Measurements from ENCODE around the gene MANBA.

DNA sequence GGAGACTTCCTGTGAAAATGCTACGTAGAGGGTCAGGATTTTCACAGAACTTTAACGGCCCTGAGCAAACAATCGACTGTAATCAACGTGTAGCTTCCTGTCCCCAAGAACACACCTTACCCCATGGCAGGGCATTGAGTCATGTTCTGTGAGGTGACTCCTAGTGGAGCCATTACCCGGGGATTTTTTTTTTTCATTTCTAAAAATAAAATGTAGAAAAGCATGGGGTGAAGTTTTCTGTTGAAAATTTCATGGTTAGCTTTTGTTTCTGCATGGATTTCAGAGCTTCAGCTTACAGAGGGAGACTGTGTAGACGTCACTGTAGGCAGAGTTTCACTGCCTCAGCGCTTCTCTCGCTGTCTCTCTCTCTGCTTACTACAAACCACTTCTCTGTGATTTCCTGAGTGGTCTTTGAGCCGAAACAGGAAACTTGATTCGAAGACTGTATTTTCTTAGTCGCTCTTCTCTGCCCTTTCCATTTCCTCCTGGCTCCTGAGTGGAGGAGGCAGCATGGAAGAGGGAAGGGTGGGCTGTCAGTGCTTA lies 147.9 kb downstream of the MANBA start:
- no peak for TF ChIP-seq CTCF (conservative IDR thresholded peaks at IDR 0.05; ENCODE audit: low read depth, low read length)
- TF ChIP-seq EZH2 (IDR thresholded peaks at IDR 0.05; ENCODE audit: borderline replicate concordance, low read depth, low read length, poor library complexity, severe bottlenecking) = no peak
